K562 (cell line): ENCODE data around the gene MBNL1.

Experiments
- CC2D1A ChIP-seq: fragments of 450-650 bp; IDR thresholded peaks from 2 replicates; pipeline ENCODE4 v1.6.1; 2017; ENCODE audit warnings: mild to moderate bottlenecking
- RAD21 ChIP-seq, 2 experiments: fragments of 250-450 bp in 1 of 2; fragments of 450-650 bp in 1 of 2; sonication (Bioruptor Pico) in 1 of 2; formaldehyde crosslinking in 1 of 2; IDR thresholded peaks in 1 of 2; conservative IDR thresholded peaks in 1 of 2; 2 replicates each; pipeline versions ENCODE4 v1.4.0 to v1.8.0; 2020 to 2022; ENCODE audit warnings: mild to moderate bottlenecking in 2 of 2, moderate library complexity in 1 of 2
- RBM34 ChIP-seq: fragments of 200-400 bp; formaldehyde crosslinking; IDR thresholded peaks from 2 replicates; pipeline ENCODE4 v1.6.1; 2018; ENCODE audit warnings: low read length, borderline replicate concordance; ENCODE audit not compliant: insufficient read depth
- RCOR1 ChIP-seq, 2 experiments: IDR thresholded peaks; 2 replicates each; pipeline ENCODE4 v1.6.1; 2012; ENCODE audit warnings: low read depth in 2 of 2, low read length in 2 of 2, borderline replicate concordance in 1 of 2, improper control_type of control experiment in 1 of 2
- ZNF408 ChIP-seq: fragments of 250-450 bp; sonication (Bioruptor Pico); IDR thresholded peaks from 2 replicates; pipeline ENCODE4 v1.4.0; 2020; ENCODE audit warnings: low read depth, mild to moderate bottlenecking, moderate library complexity
- ZNF41 ChIP-seq: fragments of 250-450 bp; sonication (Bioruptor Pico); conservative IDR thresholded peaks from 2 replicates; pipeline ENCODE4 v1.4.0; 2020; ENCODE audit warnings: mild to moderate bottlenecking
- TF ChIP-seq, protein P1 (sequence below): sonication (generic); formaldehyde crosslinking; IDR thresholded peaks from 2 replicates; pipeline ENCODE4 v1.8.0; 2022; ENCODE audit warnings: mild to moderate bottlenecking, low read depth, missing genetic modification reagents
- TF ChIP-seq, protein P2 (sequence below): sonication (generic); formaldehyde crosslinking; IDR thresholded peaks from 2 replicates; pipeline ENCODE4 v1.5.0; 2020; ENCODE audit warnings: missing genetic modification reagents
- TF ChIP-seq, protein P3 (sequence below), 3 experiments: IDR thresholded peaks in 2 of 3; conservative IDR thresholded peaks in 1 of 3; 2 replicates each; pipeline ENCODE4 v1.5.1; 2011 to 2012; ENCODE audit warnings: low read length in 3 of 3, mild to moderate bottlenecking in 3 of 3, control low read depth in 2 of 3, improper control_type of control experiment in 1 of 3, inconsistent platforms in 1 of 3, low read depth in 1 of 3, mixed read lengths in 1 of 3, moderate library complexity in 1 of 3; ENCODE audit not compliant: insufficient read depth in 2 of 3

DNA sequence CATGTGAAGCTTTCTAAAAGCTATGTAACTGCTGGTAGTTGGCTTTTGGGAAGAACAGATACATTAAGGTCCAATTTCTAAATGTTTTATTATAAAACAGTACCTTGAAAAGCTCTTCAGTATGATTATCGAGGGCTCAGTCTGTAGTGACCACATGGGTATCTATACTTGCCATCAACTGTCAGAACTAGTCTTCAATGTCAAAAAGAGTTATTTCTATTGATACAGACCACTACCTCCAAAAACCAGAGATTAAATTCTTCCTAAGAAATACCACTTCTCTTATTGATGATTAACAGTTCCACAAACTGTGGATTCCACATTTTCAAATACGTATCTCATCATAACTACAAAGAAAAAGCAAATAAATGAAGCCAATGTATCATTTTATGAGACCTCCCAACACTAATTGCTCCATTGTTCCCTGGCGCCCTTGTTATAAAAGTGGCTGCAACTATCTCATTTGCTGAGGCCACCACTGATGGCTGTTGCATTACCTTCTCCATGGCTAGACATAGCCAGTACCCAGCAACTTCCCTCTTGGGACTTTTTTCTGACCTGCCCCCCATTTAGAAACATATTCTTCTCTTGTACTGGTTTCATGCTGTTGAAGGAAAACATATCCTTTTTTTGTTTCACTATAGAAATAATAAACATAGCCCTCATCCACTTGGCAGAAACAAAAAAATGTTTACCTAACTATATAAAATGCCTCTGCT, 33.9 kb upstream of the MBNL1 start:
- no peak for TF ChIP-seq RAD21 (CRISPR knock-in tag; conservative IDR thresholded peaks at IDR 0.05 in 1 of 2, IDR thresholded peaks at IDR 0.05 in 1 of 2)
- TF ChIP-seq, protein P1, sequence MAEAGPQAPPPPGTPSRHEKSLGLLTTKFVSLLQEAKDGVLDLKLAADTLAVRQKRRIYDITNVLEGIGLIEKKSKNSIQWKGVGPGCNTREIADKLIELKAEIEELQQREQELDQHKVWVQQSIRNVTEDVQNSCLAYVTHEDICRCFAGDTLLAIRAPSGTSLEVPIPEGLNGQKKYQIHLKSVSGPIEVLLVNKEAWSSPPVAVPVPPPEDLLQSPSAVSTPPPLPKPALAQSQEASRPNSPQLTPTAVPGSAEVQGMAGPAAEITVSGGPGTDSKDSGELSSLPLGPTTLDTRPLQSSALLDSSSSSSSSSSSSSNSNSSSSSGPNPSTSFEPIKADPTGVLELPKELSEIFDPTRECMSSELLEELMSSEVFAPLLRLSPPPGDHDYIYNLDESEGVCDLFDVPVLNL = no peak
- no peak for TF ChIP-seq ZNF41
- TF ChIP-seq RCOR1 (IDR thresholded peaks at IDR 0.05; ENCODE audit: borderline replicate concordance in 1 of 2, low read depth in 2 of 2, low read length in 2 of 2) = no peak
- no peak for TF ChIP-seq RBM34
- TF ChIP-seq CC2D1A = no peak
- no peak for TF ChIP-seq ZNF408
- TF ChIP-seq, protein P2, sequence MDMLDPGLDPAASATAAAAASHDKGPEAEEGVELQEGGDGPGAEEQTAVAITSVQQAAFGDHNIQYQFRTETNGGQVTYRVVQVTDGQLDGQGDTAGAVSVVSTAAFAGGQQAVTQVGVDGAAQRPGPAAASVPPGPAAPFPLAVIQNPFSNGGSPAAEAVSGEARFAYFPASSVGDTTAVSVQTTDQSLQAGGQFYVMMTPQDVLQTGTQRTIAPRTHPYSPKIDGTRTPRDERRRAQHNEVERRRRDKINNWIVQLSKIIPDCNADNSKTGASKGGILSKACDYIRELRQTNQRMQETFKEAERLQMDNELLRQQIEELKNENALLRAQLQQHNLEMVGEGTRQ (CRISPR knock-in tag) = no peak
- TF ChIP-seq, protein P3, sequence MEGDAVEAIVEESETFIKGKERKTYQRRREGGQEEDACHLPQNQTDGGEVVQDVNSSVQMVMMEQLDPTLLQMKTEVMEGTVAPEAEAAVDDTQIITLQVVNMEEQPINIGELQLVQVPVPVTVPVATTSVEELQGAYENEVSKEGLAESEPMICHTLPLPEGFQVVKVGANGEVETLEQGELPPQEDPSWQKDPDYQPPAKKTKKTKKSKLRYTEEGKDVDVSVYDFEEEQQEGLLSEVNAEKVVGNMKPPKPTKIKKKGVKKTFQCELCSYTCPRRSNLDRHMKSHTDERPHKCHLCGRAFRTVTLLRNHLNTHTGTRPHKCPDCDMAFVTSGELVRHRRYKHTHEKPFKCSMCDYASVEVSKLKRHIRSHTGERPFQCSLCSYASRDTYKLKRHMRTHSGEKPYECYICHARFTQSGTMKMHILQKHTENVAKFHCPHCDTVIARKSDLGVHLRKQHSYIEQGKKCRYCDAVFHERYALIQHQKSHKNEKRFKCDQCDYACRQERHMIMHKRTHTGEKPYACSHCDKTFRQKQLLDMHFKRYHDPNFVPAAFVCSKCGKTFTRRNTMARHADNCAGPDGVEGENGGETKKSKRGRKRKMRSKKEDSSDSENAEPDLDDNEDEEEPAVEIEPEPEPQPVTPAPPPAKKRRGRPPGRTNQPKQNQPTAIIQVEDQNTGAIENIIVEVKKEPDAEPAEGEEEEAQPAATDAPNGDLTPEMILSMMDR (IDR thresholded peaks at IDR 0.05 in 2 of 3, conservative IDR thresholded peaks at IDR 0.05 in 1 of 3; ENCODE audit: insufficient read depth in 2 of 3, low read depth in 1 of 3, low read length in 3 of 3) = no peak
